T follicular helper cell (primary cell): ENCODE results near the gene HAGHL.

ENCODE experiments used
- DNase-seq: peaks from one replicate; pipeline ENCODE4 v3.0.0-alpha.2; 2020; ENCODE audit warnings: low read depth

The HAGHL gene

GRCh38 chr16:754656-755055, 27.8 kb downstream of the HAGHL start:
- DNase-seq: no peak

GRCh38 chr16:756428-756827, 29.5 kb downstream of the HAGHL start:
- DNase-seq: no peak

- no peak for DNase-seq
Observed at GRCh38 chr16:759110-759910, 32.4 kb downstream of the HAGHL start.

DNA sequence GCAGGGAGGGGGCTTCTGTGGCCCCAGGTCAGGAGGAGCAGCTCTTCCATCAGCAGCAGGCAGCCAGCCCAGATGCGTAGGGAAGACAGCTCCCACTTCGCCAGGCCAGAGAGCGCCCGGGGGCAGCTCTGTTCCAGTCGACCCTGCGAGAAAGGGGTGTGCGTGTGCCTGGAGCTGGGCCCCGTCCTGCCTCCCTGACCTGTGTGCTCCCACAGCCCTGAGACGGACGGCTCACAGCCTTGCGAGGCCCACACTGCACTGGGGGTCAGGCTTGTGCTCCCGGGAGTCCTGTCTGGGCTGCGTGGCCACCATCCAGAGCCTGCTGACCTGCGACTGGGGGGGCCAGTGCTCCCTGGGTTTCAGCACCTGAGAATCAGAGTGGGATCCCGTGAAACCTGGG, 33.2 kb downstream of the HAGHL start:
- no peak for DNase-seq

DNA sequence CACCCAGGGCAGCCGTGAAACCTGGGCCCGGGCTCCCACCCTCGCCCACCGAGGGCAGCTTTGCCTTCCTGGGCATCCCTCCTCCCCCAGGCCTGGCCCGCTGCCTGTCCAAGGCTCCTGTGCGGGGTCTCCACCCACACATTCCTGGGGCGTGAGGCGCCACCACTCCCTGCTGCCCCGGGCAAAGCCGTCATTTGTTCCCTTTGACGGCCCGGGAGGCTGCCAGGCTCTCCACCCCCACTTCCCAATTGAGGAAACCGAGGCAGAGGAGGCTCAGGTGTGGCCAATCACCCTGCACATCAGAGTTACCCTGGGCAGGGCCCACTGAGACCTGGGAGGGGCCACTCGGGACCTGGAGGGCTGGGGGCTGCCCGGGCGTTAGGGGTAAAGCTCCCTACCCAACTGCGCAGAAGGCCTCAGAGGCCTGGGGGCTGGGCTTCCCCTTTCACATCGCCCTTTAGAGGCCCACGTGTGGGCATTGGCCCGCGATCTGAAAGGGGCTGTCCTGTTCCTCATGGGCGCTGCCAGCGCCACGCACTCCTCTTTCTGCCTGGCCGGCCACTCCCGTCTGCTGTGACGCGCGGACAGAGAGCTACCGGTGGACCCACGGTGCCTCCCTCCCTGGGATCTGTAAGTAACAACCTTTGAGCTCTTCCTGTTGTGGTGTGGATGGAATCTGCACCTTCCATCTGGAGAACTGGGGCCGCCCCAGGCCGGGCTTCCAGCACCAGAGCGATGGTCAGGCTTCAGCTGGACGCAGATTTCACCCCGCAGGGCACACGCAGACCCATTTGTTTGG, 33.8 kb downstream of the HAGHL start, which contains the start of gene MSLN:
Gene MSLN (plus strand): TSS at position 190 of the 799 bp plus-strand sequence. CDS start 1,947 bp downstream, outside the sequence.
- DNase-seq: no peak

GRCh38 chr16:761625-762513, 35.0 kb downstream of the HAGHL start:
- DNase-seq: no peak

GRCh38 chr16:762595-763268, 35.8 kb downstream of the HAGHL start:
- DNase-seq: no peak

GRCh38 chr16:763369-764183, 36.7 kb downstream of the HAGHL start:
- no peak for DNase-seq

DNA sequence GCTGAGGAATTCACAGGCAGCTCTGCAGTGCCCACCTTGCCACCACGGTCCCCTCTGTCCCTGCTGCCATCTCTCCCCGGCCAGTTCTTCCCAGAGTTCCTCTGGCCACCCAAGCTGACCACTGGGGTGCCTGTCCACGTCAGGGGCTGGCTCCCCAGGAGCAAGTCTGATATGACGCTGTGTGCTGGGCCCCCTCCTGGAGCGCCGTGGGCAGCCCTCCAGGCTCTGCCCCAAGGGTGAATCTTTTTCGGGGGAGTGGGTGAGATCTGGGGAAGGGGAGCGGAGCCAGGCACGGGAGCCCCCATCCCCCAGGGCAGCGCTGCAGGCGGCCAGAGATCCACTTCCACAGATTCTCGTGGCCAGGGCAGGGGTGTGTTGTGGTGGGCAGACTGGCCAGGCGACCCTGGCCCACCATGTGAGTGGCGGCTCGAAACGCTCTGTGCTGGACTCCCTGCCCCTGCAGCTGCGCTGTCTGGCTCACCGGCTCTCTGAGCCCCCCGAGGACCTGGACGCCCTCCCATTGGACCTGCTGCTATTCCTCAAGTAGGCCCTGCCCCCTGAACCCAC, 37.4 kb downstream of the HAGHL start:
- DNase-seq: no peak

- no peak for DNase-seq
Observed at GRCh38 chr16:764848-765487, 38.1 kb downstream of the HAGHL start.

DNA sequence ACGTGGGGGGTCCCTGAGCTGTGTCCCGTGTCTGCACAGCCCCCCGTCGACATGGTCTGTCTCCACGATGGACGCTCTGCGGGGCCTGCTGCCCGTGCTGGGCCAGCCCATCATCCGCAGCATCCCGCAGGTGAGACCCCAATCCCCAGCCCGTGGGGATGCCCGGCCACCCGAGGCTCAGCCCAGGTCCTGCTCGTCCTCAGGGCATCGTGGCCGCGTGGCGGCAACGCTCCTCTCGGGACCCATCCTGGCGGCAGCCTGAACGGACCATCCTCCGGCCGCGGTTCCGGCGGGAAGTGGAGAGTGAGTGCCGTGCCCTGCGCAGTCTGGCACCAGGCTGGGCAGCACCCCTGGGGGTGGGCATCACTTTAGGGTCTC, 38.6 kb downstream of the HAGHL start:
- no peak for DNase-seq

GRCh38 chr16:766008-766819, 39.3 kb downstream of the HAGHL start:
- DNase-seq: no peak

- DNase-seq: no peak
Observed at GRCh38 chr16:766820-767640, 40.1 kb downstream of the HAGHL start.

DNA sequence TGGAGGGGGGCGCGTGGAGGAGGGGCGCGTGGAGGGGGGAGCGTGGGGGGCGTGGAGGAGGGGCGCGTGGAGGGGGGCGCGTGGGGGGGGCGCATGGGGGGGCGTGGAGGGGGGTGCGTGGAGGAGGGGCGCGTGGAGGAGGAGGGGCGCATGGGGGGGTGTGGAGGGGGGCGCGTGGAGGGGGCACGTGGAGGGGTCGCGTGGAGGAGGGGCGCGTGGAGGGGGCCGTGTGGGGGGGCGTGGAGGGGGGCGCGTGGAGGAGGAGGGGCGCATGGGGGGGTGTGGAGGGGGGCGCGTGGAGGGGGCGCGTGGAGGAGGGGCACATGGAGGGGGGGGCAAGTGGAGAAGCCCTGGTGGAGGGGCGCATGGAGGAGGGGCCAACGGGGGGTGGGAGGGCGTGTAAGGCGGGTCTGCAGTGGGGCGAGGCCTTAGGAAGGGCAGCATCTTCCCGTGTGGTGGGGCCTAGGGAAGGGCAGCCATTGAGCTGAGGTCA, 40.9 kb downstream of the HAGHL start:
- no peak for DNase-seq

- no peak for DNase-seq
Observed at GRCh38 chr16:768428-768827, 41.5 kb downstream of the HAGHL start.

GRCh38 chr16:769184-769784, 42.4 kb downstream of the HAGHL start:
- DNase-seq: no peak

DNA sequence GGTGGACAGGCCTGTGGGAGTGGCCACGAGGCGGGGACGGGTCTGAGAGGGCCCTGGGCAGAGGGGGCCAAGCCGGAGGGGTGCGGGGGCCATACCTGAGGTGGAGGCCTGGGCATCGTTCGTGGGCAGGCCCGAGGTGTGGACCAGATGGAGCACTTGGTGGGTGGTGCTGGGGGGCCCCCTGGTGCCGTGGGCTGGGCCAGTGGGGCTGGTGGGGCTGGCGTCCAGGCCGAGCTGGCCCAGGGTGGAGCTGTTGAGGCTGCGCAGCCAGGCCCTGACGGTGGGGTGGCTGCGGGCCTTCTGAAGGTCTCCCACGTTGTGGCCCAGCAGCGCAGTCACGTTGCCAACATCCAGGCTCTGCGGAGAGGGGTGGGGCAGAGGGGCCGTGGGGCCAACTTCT, 43.0 kb downstream of the HAGHL start:
- DNase-seq: no peak
